NK-92 (cell line): ENCODE data around the gene HIVEP3.
"Not testable (repeated sequence)": the region's sequence is repeated elsewhere in the genome, so short reads cannot be mapped to it uniquely, and the experiment has no call there.

Experiments
- DNase-seq: peaks from one replicate; lab custom pipeline; 2025; ENCODE audit not compliant: unreplicated experiment; lab: John Stamatoyannopoulos, UW

Gene HIVEP3

DNA sequence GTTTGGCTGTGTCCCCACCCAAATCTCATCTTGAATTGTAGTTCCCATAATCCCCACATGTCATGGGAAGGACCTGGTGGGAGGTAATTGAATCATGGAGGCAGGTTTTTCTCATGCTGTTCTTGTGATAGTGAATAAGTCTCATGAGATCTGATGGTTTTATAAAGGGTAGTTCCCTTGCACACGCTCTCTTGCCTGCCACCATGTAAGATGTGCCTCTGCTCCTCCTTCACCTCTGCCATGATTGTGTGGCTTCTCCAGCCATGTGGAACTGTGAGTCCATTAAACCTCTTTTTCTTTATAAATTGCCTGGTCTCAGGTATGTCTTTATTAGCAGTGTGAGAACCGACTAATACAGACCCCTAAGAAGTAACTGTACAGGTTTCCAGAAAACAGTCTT, 2.5 kb upstream of the HIVEP3 start:
- DNase-seq = not testable (repeated sequence)

- DNase-seq = no peak
These were observed 1.9 kb upstream of the HIVEP3 start for GRCh38 chr1:41920658-41921057.

DNA sequence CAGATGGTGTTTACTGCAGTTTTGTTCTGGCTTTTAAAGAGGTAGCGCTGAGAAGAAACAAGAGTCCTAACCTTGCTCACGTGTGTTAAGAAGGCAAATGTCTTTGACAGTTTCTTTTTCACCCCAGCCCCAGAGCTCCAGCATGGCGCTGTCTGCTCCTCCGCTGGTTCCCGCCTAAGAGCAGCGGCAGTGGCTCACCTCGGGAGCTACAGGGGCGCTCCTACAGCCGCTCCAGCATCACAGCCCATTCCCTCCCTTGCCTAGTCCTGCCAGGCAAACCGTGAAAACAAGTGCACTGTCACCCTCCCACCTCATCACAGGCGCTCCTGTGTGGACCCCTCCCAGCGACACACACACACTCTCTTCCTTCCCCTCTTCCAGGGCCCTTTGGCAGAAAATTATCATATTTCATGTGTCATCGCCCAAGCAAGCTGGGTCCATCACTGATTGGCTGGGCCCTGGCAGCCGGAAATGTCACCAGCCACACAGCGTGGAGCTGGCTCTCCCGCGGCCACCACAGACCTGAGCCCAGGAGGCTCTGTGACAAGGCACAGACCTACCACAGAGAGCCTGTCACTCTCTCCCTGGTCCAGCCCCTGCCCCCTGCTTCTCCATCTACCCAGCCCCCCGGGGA, 1.2 kb upstream of the HIVEP3 start:
- DNase-seq = no peak

DNA sequence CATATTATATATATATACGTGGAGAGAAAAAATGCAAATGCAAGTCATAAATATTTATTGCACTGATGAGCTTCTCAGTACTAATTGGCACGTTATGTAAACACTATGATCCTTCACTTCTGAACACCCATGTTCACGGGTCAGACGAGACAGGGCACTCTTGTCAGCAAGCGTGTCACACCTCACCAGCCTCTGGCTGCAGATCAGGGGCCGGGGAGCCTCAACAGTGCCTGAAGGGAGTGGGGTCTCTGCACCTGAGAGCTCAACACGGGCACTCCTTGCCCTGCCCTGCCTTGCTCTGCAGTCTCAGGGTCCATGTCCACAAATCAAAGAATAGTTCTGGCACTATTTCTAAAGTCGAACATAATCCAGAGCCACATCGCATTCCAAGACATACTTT, 409 bp upstream of the HIVEP3 start:
- DNase-seq = no peak

DNA sequence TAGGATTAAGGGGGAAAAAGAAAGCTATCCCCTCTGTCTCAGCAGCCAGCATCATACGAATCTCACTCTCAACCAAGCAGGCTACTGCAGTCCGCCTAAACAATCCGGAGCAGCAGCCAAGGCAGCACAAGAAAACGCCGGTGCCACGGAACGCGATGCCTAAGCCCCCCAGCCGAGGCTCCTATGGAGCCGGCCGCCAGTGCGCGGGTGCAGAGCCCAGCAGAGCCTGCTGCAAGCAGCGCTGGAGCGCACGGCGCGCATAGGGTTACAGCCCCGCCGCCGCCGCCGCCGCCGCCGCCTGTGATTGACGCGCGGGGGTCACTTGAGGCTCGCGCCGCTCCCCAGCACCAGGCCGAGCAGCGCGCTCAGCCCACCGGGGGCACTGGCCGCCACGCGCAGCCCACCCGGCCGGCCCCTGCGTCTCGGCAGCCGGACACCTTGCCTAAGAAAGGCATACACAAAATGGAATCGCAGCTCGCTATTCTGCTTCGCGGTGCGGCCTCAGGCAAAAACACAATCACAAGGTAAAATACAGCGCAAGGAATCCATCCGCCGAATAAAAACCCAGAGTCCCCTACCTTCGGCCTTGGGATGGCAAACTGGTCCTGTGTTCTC, 780 bp downstream of the HIVEP3 start:
- no peak for DNase-seq

- DNase-seq = no peak
These were observed 1.6 kb downstream of the HIVEP3 start for GRCh38 chr1:41917076-41917475.

DNA sequence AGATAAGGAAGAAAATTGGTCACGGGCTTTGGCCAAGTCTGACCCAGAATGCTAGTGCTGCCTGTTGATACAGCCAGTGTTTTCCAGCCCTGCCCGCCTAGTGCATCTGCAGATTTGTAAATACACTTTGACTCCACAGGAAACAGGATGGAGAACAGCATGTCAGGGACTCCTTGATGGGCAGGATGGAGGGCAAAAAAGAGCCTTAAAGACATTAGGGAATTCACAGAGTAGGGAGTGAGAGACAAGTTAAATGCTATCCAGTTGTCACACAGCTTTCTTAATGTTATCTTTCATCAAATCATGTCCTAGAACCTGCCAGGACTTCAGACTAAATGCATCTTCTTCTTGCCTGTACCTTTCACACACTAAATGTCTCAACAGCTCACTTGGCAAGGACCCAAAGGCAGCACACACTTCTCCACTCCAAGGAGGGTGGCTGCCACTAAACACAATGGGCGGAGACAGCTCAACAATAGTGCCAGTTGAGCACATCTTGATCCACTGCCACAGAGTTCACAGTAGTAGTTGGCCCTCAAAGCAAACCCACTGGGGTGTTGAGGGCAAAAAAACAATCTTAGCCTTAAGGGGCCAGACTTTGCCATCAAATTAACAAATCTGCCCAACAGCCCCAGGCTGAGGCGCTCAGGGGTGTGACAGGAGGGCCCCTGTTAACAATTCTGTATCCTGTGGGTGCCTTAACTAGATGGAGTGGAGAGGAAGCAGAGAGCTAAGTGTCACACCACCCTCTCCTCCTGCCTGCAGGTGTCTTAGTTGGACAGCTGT, 2.7 kb downstream of the HIVEP3 start:
- DNase-seq = no peak

DNA sequence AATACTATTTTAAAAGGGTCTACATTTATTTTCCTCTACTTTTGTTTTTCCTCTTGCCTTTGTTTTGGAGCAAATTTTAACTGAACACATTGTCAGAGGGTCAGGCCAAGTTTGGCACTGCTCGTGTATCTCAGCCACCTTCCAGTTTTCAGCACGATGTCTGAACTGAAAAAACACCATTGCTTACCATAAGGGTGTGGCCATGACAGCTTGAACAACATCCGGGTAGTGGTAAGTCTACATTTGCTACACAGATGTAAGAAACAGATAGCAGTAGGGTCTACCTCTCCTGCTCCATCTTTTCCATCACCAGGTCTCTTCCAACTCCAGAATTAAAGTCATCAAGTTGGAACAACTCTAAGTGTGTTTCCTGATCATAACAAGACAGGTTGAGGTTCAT, 4.2 kb downstream of the HIVEP3 start:
- DNase-seq = no peak

DNA sequence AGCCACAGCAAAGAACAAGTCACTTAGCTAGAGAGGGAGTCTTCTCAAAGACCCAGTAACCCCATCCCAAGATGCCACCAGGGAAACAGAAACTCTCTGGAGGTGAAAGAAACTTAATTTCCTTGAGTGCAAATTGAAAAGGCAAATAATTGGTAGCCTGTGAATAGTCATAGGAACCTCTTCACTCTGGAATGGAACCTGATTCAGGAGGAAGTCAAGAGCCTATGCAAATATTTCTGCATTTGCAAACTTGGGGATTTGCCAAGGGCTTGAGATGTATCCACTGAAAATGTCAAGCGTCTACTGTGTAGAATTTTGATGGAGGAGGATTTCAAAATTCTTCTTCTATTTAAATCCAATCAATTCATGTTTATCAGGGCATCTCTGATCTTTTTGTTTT, 5.7 kb downstream of the HIVEP3 start:
- no peak for DNase-seq

GRCh38 chr1:41908288-41908895, 10.3 kb downstream of the HIVEP3 start:
- DNase-seq = no peak

- DNase-seq = no peak
These were observed 11.3 kb downstream of the HIVEP3 start for GRCh38 chr1:41907446-41907845.

DNA sequence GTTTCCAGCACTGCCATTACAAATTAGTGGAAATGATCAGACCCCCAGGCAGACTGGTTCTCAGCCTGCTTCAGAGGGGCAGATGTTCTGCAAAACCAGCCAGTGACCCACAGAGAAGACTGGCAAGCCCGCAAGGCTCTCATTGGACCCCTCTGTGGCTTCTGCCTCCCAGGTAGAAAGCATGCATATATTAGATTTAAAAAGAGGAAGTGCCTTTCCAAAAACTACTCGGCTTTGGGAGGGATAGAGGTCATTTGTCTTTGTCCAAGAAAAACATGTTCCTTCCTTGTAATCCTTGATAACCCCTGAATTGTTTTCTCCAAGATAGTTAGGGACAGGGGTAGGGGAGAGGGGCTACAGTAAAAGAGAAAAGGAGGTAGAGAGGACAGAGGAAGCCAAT, 11.8 kb downstream of the HIVEP3 start:
- DNase-seq = no peak

GRCh38 chr1:41905093-41905675, 13.5 kb downstream of the HIVEP3 start:
- DNase-seq = no peak

DNA sequence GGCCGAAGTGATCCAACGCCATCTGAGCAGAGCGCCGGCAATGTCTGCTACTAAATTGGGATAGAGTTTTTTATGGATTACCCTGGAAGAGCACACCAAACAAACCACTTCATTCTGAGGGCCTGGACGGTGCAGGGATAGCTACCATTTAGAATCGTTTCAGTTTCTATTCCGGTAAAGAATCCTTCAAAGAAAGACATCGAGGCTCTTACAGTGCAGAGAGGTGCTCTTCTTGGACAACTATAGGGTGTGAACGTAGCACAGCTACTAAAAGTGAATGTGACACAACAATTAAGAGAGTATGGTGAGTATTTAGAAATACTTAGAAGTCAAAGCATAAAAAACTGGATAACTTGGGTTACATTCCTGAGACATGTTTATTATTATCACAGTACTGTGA, 16.1 kb downstream of the HIVEP3 start:
- no peak for DNase-seq

DNA sequence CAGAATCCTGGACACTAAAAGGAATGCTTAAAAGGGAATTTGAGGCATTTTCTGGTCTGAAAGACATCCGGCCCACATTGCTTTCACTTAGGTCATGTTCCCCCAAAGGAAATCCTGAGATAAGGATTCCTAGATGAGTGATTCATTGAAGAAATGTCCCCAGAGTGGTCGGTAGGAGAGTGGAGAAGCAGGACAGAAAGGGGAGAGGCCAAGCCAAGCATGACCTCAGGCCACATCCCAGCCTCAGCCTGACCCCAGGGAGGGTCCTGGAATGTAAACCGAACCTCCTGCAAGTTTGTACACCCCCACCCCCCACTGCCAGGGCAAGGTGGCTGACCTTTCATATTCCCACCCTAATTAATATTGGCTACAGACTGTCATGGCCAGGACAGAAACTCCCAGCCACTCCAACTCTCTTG, 16.6 kb downstream of the HIVEP3 start:
- no peak for DNase-seq

DNA sequence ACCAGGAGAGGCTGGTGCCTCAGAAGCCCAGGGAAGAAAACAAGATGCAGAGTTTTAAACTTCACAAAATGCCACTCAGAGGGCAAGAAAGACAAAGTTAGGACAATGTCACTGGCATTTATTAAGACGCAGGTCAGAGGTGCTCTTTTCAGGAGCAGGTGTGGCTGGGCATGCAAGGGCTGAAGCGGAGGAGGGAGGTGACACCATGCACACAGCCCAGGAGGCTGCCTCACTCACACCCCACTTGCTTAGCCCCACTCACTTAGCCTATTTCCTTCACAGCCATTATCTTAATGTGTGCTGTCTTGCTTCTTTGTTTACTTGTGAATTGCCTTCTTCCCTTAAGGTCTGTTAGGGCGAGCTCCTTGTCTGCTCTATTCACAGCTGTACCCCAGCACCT, 17.2 kb downstream of the HIVEP3 start:
- DNase-seq = no peak

DNA sequence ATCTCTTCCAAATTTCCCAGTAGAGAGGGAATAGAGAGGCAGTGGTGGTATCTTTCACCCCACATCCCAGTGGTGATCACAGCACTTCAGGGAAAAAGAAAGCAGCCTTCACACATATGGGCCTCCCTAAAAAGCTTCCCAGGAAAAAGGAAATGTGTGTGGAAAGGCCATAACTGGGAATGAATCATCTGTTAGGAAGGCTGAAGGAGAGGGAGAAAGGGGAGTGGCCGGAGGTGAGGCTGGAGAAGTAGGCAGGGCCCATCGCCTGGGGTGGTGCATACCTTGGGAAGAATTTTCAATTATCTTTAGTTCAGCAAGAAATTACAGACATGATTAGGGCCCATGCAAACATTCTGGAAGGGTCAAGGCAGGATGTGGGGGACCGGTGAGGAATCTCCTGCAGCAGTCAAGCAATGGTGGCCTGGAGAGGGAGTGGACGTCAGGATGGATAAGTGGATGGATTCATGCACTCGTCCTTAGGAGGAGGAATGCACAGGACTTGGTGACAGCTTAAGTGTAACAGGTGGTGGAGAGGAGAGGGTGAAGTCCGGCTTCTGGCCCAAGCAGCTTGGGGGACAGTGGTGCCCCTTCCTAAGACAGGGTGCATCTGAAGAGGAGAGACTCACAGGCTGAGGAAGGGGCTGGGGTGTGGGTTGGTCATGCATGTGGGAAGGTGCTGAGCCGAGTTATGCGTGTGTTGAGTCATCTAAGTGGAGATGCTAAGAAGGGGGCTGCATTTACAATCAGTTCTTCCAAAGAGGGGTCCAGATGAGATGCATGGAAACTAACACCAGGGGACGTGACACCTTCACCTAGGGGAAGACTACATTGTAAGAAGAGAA, 17.9 kb downstream of the HIVEP3 start:
- no peak for DNase-seq

- no peak for DNase-seq
These were observed 20.5 kb downstream of the HIVEP3 start for GRCh38 chr1:41898191-41898713.

GRCh38 chr1:41895552-41895951, 23.2 kb downstream of the HIVEP3 start:
- DNase-seq = no peak

- DNase-seq = no peak
These were observed 23.8 kb downstream of the HIVEP3 start for GRCh38 chr1:41894808-41895483.
